GM12892 (cell line): ENCODE measurements around the gene TECTA.
"Not testable (repeated sequence)": the region's sequence is repeated elsewhere in the genome, so short reads cannot be mapped to it uniquely, and the experiment has no call there.

Experiments
- DNase-seq: peaks from one replicate; pipeline ENCODE4 v3.0.0; 2011; ENCODE audit not compliant: insufficient read length
- FAIRE-seq: peaks from 2 replicates; lab custom pipeline; 2011; peaks lifted over from hg19 to GRCh38; lab: Jason Lieb, UNC
- POLR2A ChIP-seq: IDR thresholded peaks from 2 replicates; pipeline ENCODE4 v1.6.1; 2011; ENCODE audit warnings: low read depth, low read length, control low read depth
- POLR2AphosphoS5 ChIP-seq: IDR thresholded peaks from 2 replicates; pipeline ENCODE4 v1.6.1; 2011; ENCODE audit warnings: low read depth, low read length, control low read depth
- TAF1 ChIP-seq: IDR thresholded peaks from 2 replicates; pipeline ENCODE4 v1.6.1; 2011; ENCODE audit warnings: low read depth, mild to moderate bottlenecking, control low read depth, low read length, borderline replicate concordance

Gene TECTA

GRCh38 chr11:121235057-121235456 is 134.0 kb downstream of the TECTA start:
- TF ChIP-seq POLR2A (no peak), TAF1 (no peak), POLR2AphosphoS5 (no peak)
- FAIRE-seq (no peak), DNase-seq (no peak)

DNA sequence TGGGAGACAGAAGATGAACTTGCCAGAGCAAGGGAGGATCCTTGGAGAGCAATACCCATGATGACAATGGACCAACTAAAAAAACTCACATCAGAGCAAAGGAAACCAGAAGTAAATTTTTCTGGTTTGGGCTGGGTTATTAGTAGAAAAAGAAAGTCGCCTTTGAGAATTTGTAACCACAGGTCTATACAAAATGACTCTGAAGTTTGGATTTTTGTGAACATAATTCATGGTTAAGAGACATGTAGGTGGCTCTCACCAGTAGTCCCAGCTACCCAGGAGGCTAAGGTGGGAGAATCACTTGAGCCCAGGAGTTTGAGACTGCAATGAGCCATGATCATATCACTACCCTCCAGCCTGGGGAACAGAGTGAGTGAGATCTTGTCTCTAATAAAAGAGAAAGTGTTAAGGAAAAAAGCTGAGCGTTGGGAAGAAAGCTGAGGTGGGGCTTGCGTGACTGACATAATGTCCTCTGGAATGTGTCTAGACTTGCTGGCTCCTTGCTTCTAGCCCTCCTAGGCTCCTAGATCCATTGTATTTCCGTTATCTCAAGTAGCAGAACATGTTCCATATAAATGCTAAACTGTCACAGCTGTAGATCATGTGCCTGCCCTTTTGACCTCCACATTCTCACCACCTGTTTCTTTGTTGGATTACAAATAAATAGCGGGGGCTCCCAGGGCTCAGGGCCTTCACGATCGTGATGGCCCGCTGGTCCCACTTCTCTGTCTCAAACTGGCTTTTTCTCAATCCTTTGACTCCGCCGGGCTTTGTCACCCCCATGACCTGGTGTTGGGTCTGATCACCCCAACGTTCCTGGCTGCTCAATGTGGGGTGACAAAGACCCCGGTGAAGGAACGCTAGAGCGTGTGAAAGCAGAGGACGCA is 135.3 kb downstream of the TECTA start:
- DNase-seq = no peak

GRCh38 chr11:121237247-121237646 is 136.2 kb downstream of the TECTA start:
- DNase-seq, FAIRE-seq: not testable (repeated sequence)

More for the DNA sequence above, 135.3 kb downstream of the TECTA start:
- TF ChIP-seq POLR2AphosphoS5 (no peak), TAF1 (no peak), POLR2A (no peak)
- FAIRE-seq = peak; percentile 94

DNA sequence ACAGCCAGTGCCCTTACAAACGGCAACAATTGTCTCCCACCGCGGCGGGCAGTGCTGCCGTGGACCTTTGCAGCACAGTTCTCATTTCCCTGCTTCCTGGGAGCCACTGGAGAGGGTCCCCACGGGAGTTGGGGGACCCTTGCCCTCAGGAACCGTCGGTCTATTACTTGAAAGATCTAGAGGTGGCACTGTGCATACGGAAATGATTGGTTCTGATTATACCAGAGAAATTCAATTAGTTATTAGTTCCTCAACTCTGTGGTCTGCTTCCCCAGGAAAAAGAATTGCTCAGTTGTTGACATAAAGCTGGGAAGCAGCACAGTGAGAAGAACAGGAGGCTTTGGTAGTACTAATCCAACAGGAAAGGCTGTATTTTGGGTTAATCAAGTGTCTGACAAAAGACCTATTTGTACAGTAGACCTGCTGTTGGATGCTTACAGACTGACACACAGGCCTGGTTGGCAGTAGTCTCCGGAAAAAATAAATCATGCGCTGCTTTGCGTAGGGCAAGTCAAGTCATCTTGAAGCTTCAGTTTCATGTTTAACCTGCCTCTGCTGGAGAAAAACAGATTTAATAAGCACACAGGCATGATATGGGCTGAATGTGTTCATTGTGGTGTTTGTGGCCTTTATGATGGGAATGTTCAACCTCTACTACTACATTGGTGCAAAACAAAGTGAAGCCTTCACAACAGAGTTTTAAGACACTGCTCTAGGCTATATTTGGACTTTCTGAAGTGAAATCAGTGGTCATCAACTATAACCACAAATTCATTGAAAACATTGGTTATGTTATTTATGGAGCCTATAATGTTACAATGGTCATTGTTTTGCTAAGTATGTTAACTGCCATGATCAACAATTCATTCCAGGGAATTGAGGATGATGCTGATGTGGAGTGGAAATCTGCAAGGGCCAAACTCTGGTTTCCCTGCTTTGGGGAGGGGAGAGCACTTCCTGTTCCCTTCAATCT is 136.9 kb downstream of the TECTA start:
- TF ChIP-seq POLR2AphosphoS5 = 0 out of 2 replicates have a peak, but pooled peaks have one; percentile 19
- no peak for TF ChIP-seq POLR2A
- no peak for TF ChIP-seq TAF1
- DNase-seq = no peak
- peak; percentile 97 for FAIRE-seq

DNA sequence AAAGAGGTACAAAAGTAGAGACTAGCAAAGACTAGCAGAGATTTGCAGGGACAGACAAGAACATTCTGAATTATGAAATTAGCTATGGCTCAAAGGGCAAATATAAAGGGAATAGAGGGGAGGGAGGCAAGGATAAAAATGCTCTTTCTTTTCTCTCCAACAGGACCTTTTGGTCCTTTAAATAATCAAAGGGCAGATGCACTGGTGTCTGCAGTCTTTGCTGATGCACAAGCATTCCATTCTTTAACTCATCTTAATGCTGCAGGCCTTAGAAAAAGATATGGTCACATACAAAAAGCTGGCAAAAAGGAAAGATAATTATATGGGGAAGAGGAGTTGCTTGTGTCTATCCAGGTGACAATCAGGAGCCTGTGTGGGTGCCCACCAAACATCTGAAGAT is 137.9 kb downstream of the TECTA start:
- TF ChIP-seq POLR2AphosphoS5 (no peak), POLR2A (no peak), TAF1 (no peak)
- peak; percentile 40 for FAIRE-seq
- no peak for DNase-seq

DNA sequence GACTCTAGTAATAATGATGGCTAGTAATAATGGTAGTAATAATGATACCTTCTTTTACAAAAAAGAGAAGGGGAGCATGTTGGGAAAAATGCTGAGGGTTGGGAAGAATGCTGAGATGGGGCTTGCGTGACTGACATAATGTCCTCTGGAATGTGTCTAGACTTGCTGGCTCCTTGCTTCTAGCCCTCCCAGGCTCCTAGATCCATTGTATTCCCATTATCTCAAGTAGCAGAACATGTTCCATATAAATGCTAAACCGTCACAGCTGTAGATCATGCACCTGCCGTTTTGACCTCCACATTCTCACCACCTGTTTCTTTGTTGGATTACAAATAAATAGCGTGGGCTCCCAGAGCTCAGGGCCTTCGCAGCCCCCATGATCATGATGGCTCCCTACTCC is 139.0 kb downstream of the TECTA start:
- not testable (repeated sequence) for FAIRE-seq, DNase-seq

- no peak for FAIRE-seq
Measured at GRCh38 chr11:121240650-121241303, 139.7 kb downstream of the TECTA start.

More at GRCh38 chr11:121240650-121241303, 139.7 kb downstream of the TECTA start:
- no peak for DNase-seq
- TF ChIP-seq POLR2A (no peak), POLR2AphosphoS5 (no peak), TAF1 (no peak)
